Central memory CD4-positive, alpha-beta T cell (primary cell): ENCODE measurements around the gene SCN1B.

Source experiments
- DNase-seq: peaks from one replicate; pipeline ENCODE4 v3.0.0; 2022

SCN1B gene

GRCh38 chr19:35076657-35077056 lies 46.4 kb downstream of the SCN1B start:
- no peak for DNase-seq

GRCh38 chr19:35077411-35078223 lies 47.3 kb downstream of the SCN1B start:
- DNase-seq = no peak

GRCh38 chr19:35079826-35080225 lies 49.6 kb downstream of the SCN1B start:
- no peak for DNase-seq

- no peak for DNase-seq
These were observed 50.4 kb downstream of the SCN1B start for GRCh38 chr19:35080613-35081170.

- no peak for DNase-seq
These were observed 50.9 kb downstream of the SCN1B start for GRCh38 chr19:35081201-35081600.

- no peak for DNase-seq
These were observed 53.6 kb downstream of the SCN1B start for GRCh38 chr19:35083691-35084508.

DNA sequence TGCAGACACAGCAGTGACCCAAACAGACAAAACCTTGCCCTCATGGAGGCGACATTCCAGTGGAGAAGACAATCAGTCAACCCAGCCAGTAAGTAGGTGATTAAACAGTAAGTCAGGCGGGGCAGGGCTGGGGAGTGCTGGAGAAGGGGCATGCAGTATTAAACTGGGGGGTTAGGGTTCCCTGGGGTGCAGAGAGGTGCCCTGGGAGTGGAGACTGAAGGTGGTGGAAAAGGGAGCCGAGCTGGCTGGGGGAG lies 54.2 kb downstream of the SCN1B start:
- DNase-seq = no peak

- no peak for DNase-seq
These were observed 55.7 kb downstream of the SCN1B start for GRCh38 chr19:35085947-35086346.

DNA sequence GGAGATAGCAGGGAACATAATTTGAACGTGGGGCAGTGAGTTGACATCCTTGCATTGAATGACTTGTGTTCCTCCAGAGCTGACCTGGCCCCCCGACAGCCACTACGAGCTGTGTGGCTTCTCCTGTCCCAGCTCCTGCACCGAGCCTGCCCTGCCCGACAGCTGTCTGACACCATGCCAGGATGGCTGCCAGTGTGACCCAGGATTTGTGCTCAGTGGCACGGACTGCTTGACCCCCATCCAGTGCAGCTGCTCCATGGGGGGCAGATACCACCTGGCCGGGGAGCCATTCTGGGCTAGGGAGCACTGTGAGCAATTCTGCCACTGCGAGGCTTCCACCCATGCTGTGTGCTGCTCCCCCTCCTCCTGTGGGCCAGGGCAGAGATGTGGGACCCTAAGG lies 56.2 kb downstream of the SCN1B start:
- DNase-seq = no peak

DNA sequence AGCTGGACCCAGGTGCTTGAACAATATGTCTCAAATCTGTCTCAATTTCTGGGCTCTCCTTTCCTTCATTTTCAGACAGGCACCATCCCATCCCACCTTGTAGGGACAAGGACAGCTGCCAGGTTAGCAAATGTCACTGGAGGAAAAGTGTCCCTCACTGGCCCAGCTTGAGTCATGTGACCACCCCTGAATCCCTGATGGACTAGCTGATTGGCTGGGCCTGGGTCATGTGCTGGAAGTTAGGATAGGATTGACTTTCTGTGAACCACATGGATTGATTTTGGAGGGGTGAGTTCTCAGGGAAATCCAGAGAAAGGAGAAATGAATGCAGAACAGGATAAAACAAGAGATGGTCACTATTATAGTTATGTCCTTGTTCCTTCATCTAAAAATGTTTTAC lies 57.1 kb downstream of the SCN1B start:
- DNase-seq = no peak

GRCh38 chr19:35088131-35088913 lies 58.1 kb downstream of the SCN1B start:
- DNase-seq = no peak

DNA sequence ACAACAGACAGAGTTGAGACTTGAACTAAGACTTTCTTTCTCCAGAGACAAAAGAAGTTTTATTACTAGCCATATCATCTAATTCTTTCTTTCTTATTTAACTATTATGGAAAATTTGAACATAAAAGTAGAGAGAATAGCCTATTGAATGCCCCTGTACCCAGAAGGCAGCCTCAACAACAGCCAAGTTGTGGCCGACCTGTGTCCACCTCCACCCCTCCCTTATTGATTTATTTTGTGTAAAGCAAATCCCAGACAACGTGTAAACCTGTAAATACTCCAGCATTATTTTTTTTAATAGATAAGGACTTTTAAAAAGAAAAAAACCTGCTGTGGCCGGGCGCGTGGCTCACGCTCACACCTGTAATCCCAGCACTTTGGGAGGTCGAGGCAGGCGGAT lies 59.3 kb downstream of the SCN1B start:
- no peak for DNase-seq
